ENCODE measurements around the gene WDR88. TPM values are rescaled to one million over a fixed set of nuclear protein-coding genes. Genes with fewer than 3 reads are reported as not detected.

WDR88 gene
- total RNA-seq, 1 experiment from 2014 or later, result 0.20 TPM

DNA sequence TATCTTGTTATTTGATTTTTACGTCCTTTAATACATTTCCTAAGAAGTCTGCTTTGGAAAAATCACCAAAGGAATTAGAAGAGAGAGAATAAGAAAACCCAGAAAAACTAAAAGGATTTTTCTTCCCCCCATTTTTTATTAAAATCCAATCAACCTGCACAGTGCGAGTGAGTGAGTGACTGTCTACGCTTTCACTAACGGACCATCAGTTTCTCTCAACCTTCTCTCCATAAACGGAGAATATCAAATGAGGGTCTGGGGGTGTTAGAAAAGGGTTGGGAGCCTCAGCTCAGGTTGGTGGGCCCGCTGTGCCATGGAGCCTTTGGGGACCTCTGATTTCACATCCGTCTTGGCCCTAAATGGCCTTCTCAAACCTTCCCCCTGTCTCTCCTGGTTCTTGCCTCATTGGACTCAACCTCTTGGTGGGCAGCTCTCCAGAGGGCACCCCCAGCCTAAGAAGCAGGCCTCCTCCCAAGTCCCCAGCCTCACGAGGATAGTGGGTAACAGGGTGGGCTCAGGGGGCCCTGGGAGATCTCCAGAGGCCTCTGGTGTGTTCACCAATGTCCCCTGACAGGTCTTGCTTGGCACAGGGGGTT lies 61.5 kb downstream of the WDR88 start:
- Mint-ChIP-seq H3K27me3 (ENCODE audit: insufficient read depth, unreplicated experiment) (peaks cover 7% of the 10 kb centered on the region), H3K4me1 (ENCODE audit: low read depth, unreplicated experiment) (no peaks in the 10 kb centered on the region), H3K36me3 (ENCODE audit: insufficient read depth, unreplicated experiment) (peaks cover 6% of the 10 kb centered on the region), H3K27ac (ENCODE audit: unreplicated experiment) (no peak overlapping the region), H3K4me3 (ENCODE audit: unreplicated experiment) (peak overlapping the region; percentile 74), H3K9me3 (ENCODE audit: unreplicated experiment) (no peaks in the 10 kb centered on the region)
- POLR2A ChIA-PET, result no interaction called here
- CTCF ChIA-PET, result no interaction called here
- TF ChIP-seq, protein P1, sequence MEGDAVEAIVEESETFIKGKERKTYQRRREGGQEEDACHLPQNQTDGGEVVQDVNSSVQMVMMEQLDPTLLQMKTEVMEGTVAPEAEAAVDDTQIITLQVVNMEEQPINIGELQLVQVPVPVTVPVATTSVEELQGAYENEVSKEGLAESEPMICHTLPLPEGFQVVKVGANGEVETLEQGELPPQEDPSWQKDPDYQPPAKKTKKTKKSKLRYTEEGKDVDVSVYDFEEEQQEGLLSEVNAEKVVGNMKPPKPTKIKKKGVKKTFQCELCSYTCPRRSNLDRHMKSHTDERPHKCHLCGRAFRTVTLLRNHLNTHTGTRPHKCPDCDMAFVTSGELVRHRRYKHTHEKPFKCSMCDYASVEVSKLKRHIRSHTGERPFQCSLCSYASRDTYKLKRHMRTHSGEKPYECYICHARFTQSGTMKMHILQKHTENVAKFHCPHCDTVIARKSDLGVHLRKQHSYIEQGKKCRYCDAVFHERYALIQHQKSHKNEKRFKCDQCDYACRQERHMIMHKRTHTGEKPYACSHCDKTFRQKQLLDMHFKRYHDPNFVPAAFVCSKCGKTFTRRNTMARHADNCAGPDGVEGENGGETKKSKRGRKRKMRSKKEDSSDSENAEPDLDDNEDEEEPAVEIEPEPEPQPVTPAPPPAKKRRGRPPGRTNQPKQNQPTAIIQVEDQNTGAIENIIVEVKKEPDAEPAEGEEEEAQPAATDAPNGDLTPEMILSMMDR (IDR thresholded peaks at IDR 0.05; ENCODE audit: insufficient read depth in 1 of 2, low read depth in 1 of 2, low read length in 1 of 2, severe bottlenecking in 1 of 2, unreplicated experiment in 1 of 2), result no peak
- no peaks in the 10 kb centered on the region for H3K9me3 ChIP-seq
- H3K27me3 ChIP-seq (replicated peaks; ENCODE audit: control insufficient read depth, insufficient read depth, low read length), result no peaks in the 10 kb centered on the region
- no peak for DNase-seq
- H3K4me1 ChIP-seq, result peaks cover 11% of the 10 kb centered on the region; the same call in 1 of the 2 replicates
- no peak overlapping the region for H3K4me3 ChIP-seq (ENCODE audit: low read depth, low read length)
- BruUV-seq (replicated peaks), result no TSS peak
- intact Hi-C loops (cut with micrococcal nuclease; ENCODE audit: unreplicated experiment), result no loop called here
- H3K36me3 ChIP-seq (ENCODE audit: control insufficient read depth, insufficient read depth, low read length), result no peaks in the 10 kb centered on the region

DNA sequence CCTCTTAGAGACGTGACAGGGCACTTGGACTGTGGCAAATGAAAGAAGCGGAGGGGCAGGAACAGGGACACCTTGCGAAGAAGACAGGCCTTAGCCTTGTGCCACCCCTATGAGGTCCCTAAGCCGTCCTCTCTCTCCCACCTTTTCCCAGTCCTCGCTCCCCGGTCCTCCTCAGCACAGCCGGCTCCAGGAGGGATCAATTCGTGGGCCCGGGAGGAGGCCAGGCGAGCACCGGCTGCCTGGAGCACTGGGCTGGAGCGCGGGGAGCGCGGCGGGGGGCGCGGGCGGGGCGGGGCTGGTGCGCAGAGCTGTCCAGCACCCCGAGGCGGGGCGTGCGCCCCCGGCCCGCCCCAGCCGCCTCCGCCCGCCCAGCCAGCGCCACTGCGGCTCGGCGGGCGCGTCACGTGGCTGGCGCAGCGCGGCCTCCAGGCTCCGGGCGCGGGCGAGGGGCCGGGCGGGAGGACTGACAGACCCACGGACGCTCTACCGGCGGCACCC lies 62.0 kb downstream of the WDR88 start, which contains the start of gene LRP3:
Gene LRP3, plus strand, starts transcription at position 466 of the 498 bp plus-strand sequence. CDS start 456 bp downstream, outside the sequence.
- H3K9me3 ChIP-seq, result no peaks in the 10 kb centered on the region
- H3K4me3 Mint-ChIP-seq (ENCODE audit: unreplicated experiment), result peak within 1 kb of the TSS; percentile 74
- no peaks in the 10 kb centered on the region for H3K36me3 ChIP-seq (ENCODE audit: control insufficient read depth, insufficient read depth, low read length)
- ChIA-PET POLR2A (no interaction called here), CTCF (interaction anchor here (0.6 to 2.5 kb wide), 2 partner anchors 10 to 41 kb away, joined by 4 to 11 read pairs; no protein-coding TSS in a partner anchor)
- H3K27me3 Mint-ChIP-seq (ENCODE audit: insufficient read depth, unreplicated experiment), result peaks cover 7% of the 10 kb centered on the region
- peak; percentile 43 to 64 for DNase-seq
- no TSS peak for BruUV-seq (replicated peaks)
- TF ChIP-seq, protein P1 (IDR thresholded peaks at IDR 0.05; ENCODE audit: insufficient read depth in 1 of 2, low read depth in 1 of 2, low read length in 1 of 2, severe bottlenecking in 1 of 2, unreplicated experiment in 1 of 2), result no peak
- H3K4me1 Mint-ChIP-seq (ENCODE audit: low read depth, unreplicated experiment), result no peaks in the 10 kb centered on the region
- H3K27ac Mint-ChIP-seq (ENCODE audit: unreplicated experiment), result no peak within 1 kb of the TSS
- H3K36me3 Mint-ChIP-seq (ENCODE audit: insufficient read depth, unreplicated experiment), result peaks cover 6% of the 10 kb centered on the region
- H3K4me3 ChIP-seq (ENCODE audit: low read depth, low read length), result peak within 1 kb of the TSS; percentile 50
- H3K9me3 Mint-ChIP-seq (ENCODE audit: unreplicated experiment), result no peaks in the 10 kb centered on the region
- intact Hi-C loops (cut with micrococcal nuclease; ENCODE audit: unreplicated experiment), result no loop called here
- peaks cover 11% of the 10 kb centered on the region; the same call in 1 of the 2 replicates for H3K4me1 ChIP-seq
- no peaks in the 10 kb centered on the region for H3K27me3 ChIP-seq (replicated peaks; ENCODE audit: control insufficient read depth, insufficient read depth, low read length)

DNA sequence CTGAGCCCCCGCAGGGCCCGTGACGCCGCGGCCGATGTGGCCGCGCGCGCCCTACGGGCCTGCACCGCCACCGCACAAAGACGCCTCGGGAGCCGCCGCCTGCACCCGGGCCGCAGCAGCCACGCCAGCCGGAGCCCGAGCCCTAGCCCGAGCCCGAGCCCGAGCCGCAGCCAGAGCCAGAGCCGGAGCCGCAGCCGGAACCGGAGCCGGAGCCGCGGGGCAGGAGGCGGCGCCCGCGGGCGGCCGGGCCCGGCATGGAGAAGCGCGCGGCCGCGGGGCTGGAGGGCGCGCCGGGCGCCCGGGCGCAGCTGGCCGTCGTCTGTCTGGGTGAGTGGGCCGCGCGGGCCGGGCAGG lies 62.6 kb downstream of the WDR88 start:
- H3K27me3 Mint-ChIP-seq (ENCODE audit: insufficient read depth, unreplicated experiment), result peaks cover 7% of the 10 kb centered on the region
- intact Hi-C loops (cut with micrococcal nuclease; ENCODE audit: unreplicated experiment), result no loop called here
- no peaks in the 10 kb centered on the region for H3K27me3 ChIP-seq (replicated peaks; ENCODE audit: control insufficient read depth, insufficient read depth, low read length)
- CTCF ChIA-PET, result interaction anchor here (0.6 to 2.5 kb wide), 2 partner anchors 10 to 42 kb away, joined by 4 to 11 read pairs; no protein-coding TSS in a partner anchor
- peaks cover 6% of the 10 kb centered on the region for H3K36me3 Mint-ChIP-seq (ENCODE audit: insufficient read depth, unreplicated experiment)
- no peaks in the 10 kb centered on the region for H3K36me3 ChIP-seq (ENCODE audit: control insufficient read depth, insufficient read depth, low read length)
- H3K4me3 Mint-ChIP-seq (ENCODE audit: unreplicated experiment), result peak overlapping the region; percentile 70
- H3K27ac Mint-ChIP-seq (ENCODE audit: unreplicated experiment), result no peak overlapping the region
- H3K4me1 ChIP-seq, result peaks cover 11% of the 10 kb centered on the region; the same call in 1 of the 2 replicates
- no TSS peak for BruUV-seq (replicated peaks)
- H3K4me3 ChIP-seq (ENCODE audit: low read depth, low read length), result peak overlapping the region; percentile 50
- TF ChIP-seq, protein P1 (IDR thresholded peaks at IDR 0.05; ENCODE audit: insufficient read depth in 1 of 2, low read depth in 1 of 2, low read length in 1 of 2, severe bottlenecking in 1 of 2, unreplicated experiment in 1 of 2), result no peak
- H3K9me3 ChIP-seq, result no peaks in the 10 kb centered on the region
- no peaks in the 10 kb centered on the region for H3K4me1 Mint-ChIP-seq (ENCODE audit: low read depth, unreplicated experiment)
- H3K9me3 Mint-ChIP-seq (ENCODE audit: unreplicated experiment), result no peaks in the 10 kb centered on the region
- no peak for DNase-seq
- POLR2A ChIA-PET, result no interaction called here

All from Caco-2 (cell line).